Caco-2 (cell line): Measurements from ENCODE around the gene ACACA. TPM values are rescaled to one million over a fixed set of nuclear protein-coding genes. Genes with fewer than 3 reads are reported as not detected.

Experiments
- BruUV-seq: library from RNA; stranded (reverse); fragments of 400-500 nt; replicated peaks from 2 replicates; lab custom pipeline; 2021; lab: Mats Ljungman, UMichigan
- CTCF ChIA-PET: fragments of 300-600 bp; sonication (Branson Sonifier 250); formaldehyde crosslinking; loops from one replicate; lab custom pipeline; 2022; ENCODE audit warnings: antibody characterized with exemption; lab: Charles Lee
- POLR2A ChIA-PET: fragments of 300-600 bp; sonication (Branson Sonifier 250); formaldehyde crosslinking; loops from one replicate; lab custom pipeline; 2022; ENCODE audit warnings: antibody characterized with exemption; lab: Charles Lee
- DNase-seq, 2 experiments: peaks; one replicate each; pipeline versions ENCODE4 v3.0.0 to v3.0.0-alpha.2; 2020 to 2022
- H3K27me3 ChIP-seq: replicated peaks from 2 replicates; pipeline ENCODE4 v1.6.0; 2011; ENCODE audit warnings: low read length; ENCODE audit not compliant: control insufficient read depth, insufficient read depth
- H3K36me3 ChIP-seq: 2 replicates; pipeline ENCODE4 v1.5.1; 2011; ENCODE audit warnings: low read length; ENCODE audit not compliant: control insufficient read depth, insufficient read depth
- H3K4me1 ChIP-seq: fragments of 250-450 bp; sonication (Bioruptor Pico); 2 replicates; pipeline ENCODE4 v1.5.1; 2020; ENCODE audit warnings: mild to moderate bottlenecking
- H3K4me3 ChIP-seq: 2 replicates; pipeline ENCODE4 v1.5.1; 2011; ENCODE audit warnings: low read depth, mild to moderate bottlenecking, control low read depth, low read length
- H3K9me3 ChIP-seq: fragments of 250-450 bp; sonication (Bioruptor Pico); 2 replicates; pipeline ENCODE4 v1.5.1; 2020; ENCODE audit warnings: mild to moderate bottlenecking, moderate library complexity
- H3K27ac Mint-ChIP-seq: one replicate; pipeline ENCODE4 v1.8.0; 2022; ENCODE audit warnings: mixed read lengths; ENCODE audit not compliant: unreplicated experiment
- H3K27me3 Mint-ChIP-seq: one replicate; pipeline ENCODE4 v1.8.0; 2022; ENCODE audit warnings: mixed read lengths; ENCODE audit not compliant: insufficient read depth, unreplicated experiment
- H3K36me3 Mint-ChIP-seq: one replicate; pipeline ENCODE4 v1.8.0; 2022; ENCODE audit warnings: mild to moderate bottlenecking, mixed read lengths; ENCODE audit not compliant: insufficient read depth, unreplicated experiment
- H3K4me1 Mint-ChIP-seq: one replicate; pipeline ENCODE4 v1.8.0; 2022; ENCODE audit warnings: low read depth, mixed read lengths; ENCODE audit not compliant: unreplicated experiment
- H3K4me3 Mint-ChIP-seq: one replicate; pipeline ENCODE4 v1.8.0; 2022; ENCODE audit warnings: mild to moderate bottlenecking, moderate library complexity, mixed read lengths; ENCODE audit not compliant: unreplicated experiment
- H3K9me3 Mint-ChIP-seq: one replicate; pipeline ENCODE4 v1.8.0; 2022; ENCODE audit warnings: mixed read lengths; ENCODE audit not compliant: unreplicated experiment
- CTCF ChIP-seq, 2 experiments: fragments of 200-600 bp in 1 of 2; IDR thresholded peaks; 1 replicate in 1 of 2; 2 replicates in 1 of 2; pipeline versions ENCODE4 v1.5.1 to v1.8.0; 2011 to 2022; ENCODE audit warnings: antibody characterized with exemption in 1 of 2, control low read depth in 1 of 2, inconsistent platforms in 1 of 2, low read depth in 1 of 2, low read length in 1 of 2, mild to moderate bottlenecking in 1 of 2, moderate library complexity in 1 of 2; ENCODE audit not compliant: insufficient read depth in 1 of 2, severe bottlenecking in 1 of 2, unreplicated experiment in 1 of 2
- intact Hi-C: fragments of 100-400 bp; cut with micrococcal nuclease; formaldehyde crosslinking; loops from one replicate; pipeline ENCODE4 v1.10.0; 2022; ENCODE audit not compliant: unreplicated experiment
- total RNA-seq: library from RNA; stranded (reverse); gene quantifications from 2 replicates; pipeline ENCODE4 v1.2.3, GENCODE V29; 2022

ACACA gene
- total RNA-seq, 1 experiment from 2014 or later: 108 TPM

- Mint-ChIP-seq H3K4me1 (no peaks in the 10 kb centered on the region), H3K9me3 (peaks cover 10% of the 10 kb centered on the region), H3K27me3 (no peaks in the 10 kb centered on the region), H3K27ac (no peak overlapping the region), H3K36me3 (peaks cover 50% of the 10 kb centered on the region), H3K4me3 (no peak overlapping the region)
- H3K36me3 ChIP-seq: no peaks in the 10 kb centered on the region; the same call in 1 of the 2 replicates
- no peak for TF ChIP-seq CTCF (IDR thresholded peaks at IDR 0.05; ENCODE audit: insufficient read depth in 1 of 2, low read depth in 1 of 2, low read length in 1 of 2, severe bottlenecking in 1 of 2, unreplicated experiment in 1 of 2)
- ChIA-PET CTCF (no interaction called here), POLR2A (no interaction called here)
- H3K9me3 ChIP-seq: no peaks in the 10 kb centered on the region
- H3K27me3 ChIP-seq: no peaks in the 10 kb centered on the region
- no TSS peak for BruUV-seq
- DNase-seq: no peak
- no peaks in the 10 kb centered on the region for H3K4me1 ChIP-seq
- intact Hi-C loops: no loop called here
- H3K4me3 ChIP-seq: no peak overlapping the region
Measured at GRCh38 chr17:37083456-37083855, 323.2 kb downstream of the ACACA start.

GRCh38 chr17:37082985-37083384, 323.7 kb downstream of the ACACA start:
- no peaks in the 10 kb centered on the region for H3K27me3 Mint-ChIP-seq
- Histone ChIP-seq H3K4me1 (no peaks in the 10 kb centered on the region), H3K9me3 (no peaks in the 10 kb centered on the region), H3K27me3 (no peaks in the 10 kb centered on the region), H3K36me3 (no peaks in the 10 kb centered on the region; the same call in 1 of the 2 replicates), H3K4me3 (no peak overlapping the region)
- intact Hi-C loops: no loop called here
- H3K36me3 Mint-ChIP-seq: peaks cover 45% of the 10 kb centered on the region
- POLR2A ChIA-PET: no interaction called here
- H3K4me3 Mint-ChIP-seq: no peak overlapping the region
- H3K9me3 Mint-ChIP-seq: peaks cover 10% of the 10 kb centered on the region
- TF ChIP-seq CTCF (IDR thresholded peaks at IDR 0.05; ENCODE audit: insufficient read depth in 1 of 2, low read depth in 1 of 2, low read length in 1 of 2, severe bottlenecking in 1 of 2, unreplicated experiment in 1 of 2): no peak
- no peak overlapping the region for H3K27ac Mint-ChIP-seq
- CTCF ChIA-PET: no interaction called here
- H3K4me1 Mint-ChIP-seq: no peaks in the 10 kb centered on the region
- no TSS peak for BruUV-seq
- peak in 1 of 2 experiments; percentile 12 for DNase-seq

GRCh38 chr17:37082311-37082860, 324.2 kb downstream of the ACACA start:
- H3K4me1 Mint-ChIP-seq: no peaks in the 10 kb centered on the region
- ChIA-PET POLR2A (no interaction called here), CTCF (interaction anchor here (0.6 to 1.0 kb wide), 2 partner anchors 92 to 217 kb away, joined by 3 read pairs; no protein-coding TSS in a partner anchor)
- BruUV-seq: no TSS peak
- Histone ChIP-seq H3K36me3 (no peaks in the 10 kb centered on the region; the same call in 1 of the 2 replicates), H3K27me3 (no peaks in the 10 kb centered on the region), H3K9me3 (no peaks in the 10 kb centered on the region), H3K4me3 (no peak overlapping the region), H3K4me1 (no peaks in the 10 kb centered on the region)
- H3K27ac Mint-ChIP-seq: no peak overlapping the region
- peaks cover 10% of the 10 kb centered on the region for H3K9me3 Mint-ChIP-seq
- no peak overlapping the region for H3K4me3 Mint-ChIP-seq
- no peaks in the 10 kb centered on the region for H3K27me3 Mint-ChIP-seq
- no peak for TF ChIP-seq CTCF (IDR thresholded peaks at IDR 0.05; ENCODE audit: insufficient read depth in 1 of 2, low read depth in 1 of 2, low read length in 1 of 2, severe bottlenecking in 1 of 2, unreplicated experiment in 1 of 2)
- DNase-seq: peak in 1 of 2 experiments; percentile 15
- intact Hi-C loops: no loop called here
- H3K36me3 Mint-ChIP-seq: peaks cover 40% of the 10 kb centered on the region
